Endothelial cell (in vitro differentiated cells): ENCODE measurements around the gene IQCH. TPM values are rescaled to one million over a fixed set of nuclear protein-coding genes. Genes with fewer than 3 reads are reported as not detected.
A peak's percentile ranks its signal among the peaks of the same experiment; 100 is the strongest.

Source experiments
- DNase-seq: peaks from one replicate; pipeline ENCODE4 v3.0.0; 2021; ENCODE audit warnings: low spot score
- H3K27ac Mint-ChIP-seq: one replicate; pipeline ENCODE4 v1.8.0; 2021; ENCODE audit warnings: mixed read lengths, inconsistent platforms; ENCODE audit not compliant: unreplicated experiment
- H3K27me3 Mint-ChIP-seq: one replicate; pipeline ENCODE4 v1.8.0; 2021; ENCODE audit warnings: mild to moderate bottlenecking, moderate library complexity, mixed read lengths, inconsistent platforms; ENCODE audit not compliant: unreplicated experiment
- H3K36me3 Mint-ChIP-seq: one replicate; pipeline ENCODE4 v1.8.0; 2021; ENCODE audit warnings: mild to moderate bottlenecking, low read depth, mixed read lengths, inconsistent platforms; ENCODE audit not compliant: unreplicated experiment
- H3K4me1 Mint-ChIP-seq: one replicate; pipeline ENCODE4 v1.8.0; 2021; ENCODE audit warnings: mild to moderate bottlenecking, mixed read lengths, inconsistent platforms; ENCODE audit not compliant: unreplicated experiment
- H3K4me3 Mint-ChIP-seq: one replicate; pipeline ENCODE4 v1.8.0; 2021; ENCODE audit warnings: mild to moderate bottlenecking, mixed read lengths, inconsistent platforms; ENCODE audit not compliant: unreplicated experiment
- H3K9me3 Mint-ChIP-seq: one replicate; pipeline ENCODE4 v1.8.0; 2021; ENCODE audit warnings: mixed read lengths, inconsistent platforms; ENCODE audit not compliant: unreplicated experiment
- long read RNA-seq: library from polyadenylated mRNA; unstranded; transcript quantifications from one replicate; pipeline ENCODE4 v2.0.0, GENCODE V29; 2020; ENCODE audit not compliant: unreplicated experiment
- total RNA-seq: library from RNA; stranded (reverse); fragmentation: NEBNext Ultra II Directional; extraction: Animal tissue kit (Norgen Biotek cat#: 25700); gene quantifications from one replicate; pipeline ENCODE4 v1.2.1, GENCODE V29; 2021; ENCODE audit not compliant: unreplicated experiment
- TF ChIP-seq, protein P1 (sequence below): fragments of 200-600 bp; sonication (generic); IDR thresholded peaks from one replicate; pipeline ENCODE4 v1.5.0; 2021; ENCODE audit warnings: antibody characterized with exemption; ENCODE audit not compliant: unreplicated experiment

The IQCH gene
- 2.4 TPM for total RNA-seq
- long read RNA-seq, result 0 reads

DNA sequence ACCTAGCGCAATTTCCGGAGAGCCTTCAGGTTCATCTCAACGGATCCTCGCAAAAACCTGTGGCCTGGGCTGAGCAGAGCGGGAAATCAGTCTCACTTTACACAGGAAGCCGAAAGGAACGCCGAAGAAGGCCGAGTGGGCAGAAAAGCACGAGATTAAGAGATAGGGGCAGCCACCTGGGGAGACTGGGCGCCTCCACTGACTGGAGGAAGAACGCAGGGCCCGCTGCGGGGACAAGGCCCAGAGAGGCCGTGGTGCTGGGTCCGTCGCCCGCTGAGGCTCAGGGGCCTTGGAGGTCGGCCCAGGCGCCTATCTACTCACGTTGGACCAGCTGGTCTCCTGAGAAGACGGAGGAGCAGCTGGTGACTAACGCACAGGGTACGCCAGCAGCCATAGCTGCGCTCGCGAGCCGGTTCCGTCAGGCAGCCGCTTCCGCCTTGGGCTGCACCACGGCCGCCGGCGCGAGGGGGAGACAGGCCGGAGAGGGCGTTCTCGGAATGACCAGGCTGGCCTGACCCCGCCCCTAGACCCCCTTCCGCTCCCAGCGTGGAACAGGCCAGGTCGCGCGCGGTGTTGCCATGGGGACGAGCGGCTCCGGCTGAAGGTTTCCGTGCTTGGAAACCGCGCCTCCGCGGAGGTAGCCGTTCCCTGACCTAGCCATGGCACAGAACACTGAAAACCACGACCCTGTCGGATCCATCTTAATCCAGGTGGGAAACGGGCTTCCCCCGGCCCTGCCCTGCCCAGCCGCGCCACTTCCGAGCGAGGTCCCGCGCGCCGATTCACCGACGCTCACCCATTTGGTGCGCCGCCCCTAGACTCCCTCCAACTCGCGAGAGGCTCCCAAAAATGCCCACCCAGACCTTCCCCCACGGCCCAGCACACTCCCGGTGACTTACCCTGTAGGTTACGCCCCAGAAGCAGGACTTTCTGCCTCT is at the start of gene IQCH, which contains the start of gene AAGAB:
TSS of gene IQCH (plus strand) at position 549 of the 938 bp plus-strand sequence. CDS start at position 660, 111 bp downstream.
TSS of gene AAGAB (minus strand) at position 424 of the 938 bp plus-strand sequence. CDS start at position 394, 30 bp downstream.
- H3K4me3 Mint-ChIP-seq, result peak within 1 kb of the TSS; percentile 97
- H3K36me3 Mint-ChIP-seq, result peaks cover 4% of the 10 kb centered on the region
- DNase-seq, result peak; percentile 100
- H3K9me3 Mint-ChIP-seq, result no peaks in the 10 kb centered on the region
- TF ChIP-seq, protein P1, sequence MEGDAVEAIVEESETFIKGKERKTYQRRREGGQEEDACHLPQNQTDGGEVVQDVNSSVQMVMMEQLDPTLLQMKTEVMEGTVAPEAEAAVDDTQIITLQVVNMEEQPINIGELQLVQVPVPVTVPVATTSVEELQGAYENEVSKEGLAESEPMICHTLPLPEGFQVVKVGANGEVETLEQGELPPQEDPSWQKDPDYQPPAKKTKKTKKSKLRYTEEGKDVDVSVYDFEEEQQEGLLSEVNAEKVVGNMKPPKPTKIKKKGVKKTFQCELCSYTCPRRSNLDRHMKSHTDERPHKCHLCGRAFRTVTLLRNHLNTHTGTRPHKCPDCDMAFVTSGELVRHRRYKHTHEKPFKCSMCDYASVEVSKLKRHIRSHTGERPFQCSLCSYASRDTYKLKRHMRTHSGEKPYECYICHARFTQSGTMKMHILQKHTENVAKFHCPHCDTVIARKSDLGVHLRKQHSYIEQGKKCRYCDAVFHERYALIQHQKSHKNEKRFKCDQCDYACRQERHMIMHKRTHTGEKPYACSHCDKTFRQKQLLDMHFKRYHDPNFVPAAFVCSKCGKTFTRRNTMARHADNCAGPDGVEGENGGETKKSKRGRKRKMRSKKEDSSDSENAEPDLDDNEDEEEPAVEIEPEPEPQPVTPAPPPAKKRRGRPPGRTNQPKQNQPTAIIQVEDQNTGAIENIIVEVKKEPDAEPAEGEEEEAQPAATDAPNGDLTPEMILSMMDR, result no peak
- peaks cover 20% of the 10 kb centered on the region for H3K4me1 Mint-ChIP-seq
- H3K27ac Mint-ChIP-seq, result peak within 1 kb of the TSS; percentile 99
- peaks cover 5% of the 10 kb centered on the region for H3K27me3 Mint-ChIP-seq

DNA sequence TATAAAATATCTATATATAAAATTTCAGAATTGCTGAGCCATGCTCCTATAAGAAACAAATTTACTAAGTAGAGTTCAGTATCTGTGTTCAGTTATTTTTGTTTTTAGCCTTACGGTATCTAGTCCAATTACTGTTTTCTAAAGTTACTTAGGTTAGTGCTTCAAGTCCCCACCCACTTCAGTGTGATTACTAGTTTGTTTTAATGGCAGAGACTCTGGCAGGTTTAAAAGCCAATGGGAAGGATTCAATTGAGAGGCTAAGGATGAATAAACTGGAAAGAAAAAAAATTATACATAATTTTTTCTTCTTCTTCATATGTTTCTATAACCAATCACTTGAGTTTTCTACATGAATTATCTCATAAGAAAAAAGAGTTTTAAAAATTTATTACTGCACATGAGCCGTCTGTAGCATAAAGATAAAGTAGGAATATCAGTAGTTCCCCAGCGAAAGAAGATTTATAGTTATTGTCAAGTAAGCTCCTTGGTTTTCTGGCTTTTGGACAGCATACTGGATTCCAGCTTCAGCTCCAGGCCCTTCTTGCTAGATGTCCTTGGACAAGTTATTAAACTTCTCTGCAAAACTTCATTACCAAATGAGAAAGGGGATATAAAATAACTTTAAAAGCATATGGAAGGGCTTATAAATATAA is 46.9 kb upstream of the IQCH start:
- no peaks in the 10 kb centered on the region for H3K4me1 Mint-ChIP-seq
- no peaks in the 10 kb centered on the region for H3K9me3 Mint-ChIP-seq
- H3K4me3 Mint-ChIP-seq, result no peak overlapping the region
- H3K27me3 Mint-ChIP-seq, result no peaks in the 10 kb centered on the region
- peaks cover 6% of the 10 kb centered on the region for H3K36me3 Mint-ChIP-seq
- H3K27ac Mint-ChIP-seq, result no peak overlapping the region
- DNase-seq, result no peak
- TF ChIP-seq, protein P1, result no peak

DNA sequence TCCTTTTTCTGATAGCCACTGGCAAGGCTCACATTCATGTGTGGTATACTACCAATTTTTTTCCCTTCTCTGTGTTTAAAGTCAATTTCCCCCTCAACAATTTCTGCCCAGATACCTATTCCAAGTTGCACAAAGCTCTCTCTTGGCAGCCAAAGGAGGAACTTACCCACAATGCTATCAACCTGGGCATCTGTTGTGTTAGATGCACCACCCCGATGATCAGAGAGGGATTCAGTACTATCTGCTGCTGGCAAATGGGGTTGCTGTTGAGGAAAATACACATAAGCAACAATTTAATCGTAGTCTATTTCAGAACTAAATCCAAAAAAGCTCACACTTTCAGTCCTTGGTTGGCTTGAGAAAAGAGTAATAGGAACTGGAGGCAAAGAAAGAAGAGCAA is 46.2 kb upstream of the IQCH start:
- no peaks in the 10 kb centered on the region for H3K27me3 Mint-ChIP-seq
- H3K9me3 Mint-ChIP-seq, result no peaks in the 10 kb centered on the region
- DNase-seq, result no peak
- no peak overlapping the region for H3K4me3 Mint-ChIP-seq
- no peak overlapping the region for H3K27ac Mint-ChIP-seq
- TF ChIP-seq, protein P1, result no peak
- no peaks in the 10 kb centered on the region for H3K4me1 Mint-ChIP-seq
- peaks cover 6% of the 10 kb centered on the region for H3K36me3 Mint-ChIP-seq

DNA sequence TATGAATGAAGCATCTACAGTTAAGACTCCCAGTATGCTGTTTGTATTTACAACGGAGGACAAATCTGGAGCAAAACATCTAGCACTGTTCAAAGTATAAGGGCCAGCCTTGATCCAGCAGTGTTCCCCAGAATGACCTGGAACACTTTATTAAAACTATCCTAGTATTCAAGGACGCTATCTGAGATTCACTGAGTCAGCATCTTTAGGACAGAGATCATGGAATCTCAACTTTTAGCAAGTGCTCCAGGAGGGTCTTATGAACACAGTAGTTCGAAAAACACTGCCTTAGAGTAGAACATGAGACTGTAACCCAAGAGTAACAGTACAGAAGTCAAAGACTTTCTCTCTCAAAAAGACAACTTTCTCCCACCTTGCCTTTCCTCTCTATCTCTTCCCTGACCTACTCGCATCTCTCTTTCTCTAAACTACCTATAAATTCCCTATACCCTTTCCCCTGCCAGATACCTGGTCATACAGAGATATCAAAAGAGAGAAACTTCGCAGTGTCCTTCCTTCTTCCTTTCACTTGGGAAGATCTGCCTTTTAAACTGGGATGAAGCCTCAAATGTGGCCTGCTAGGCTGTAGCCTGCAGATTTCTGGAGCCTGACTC is 43.9 kb upstream of the IQCH start:
- DNase-seq, result no peak
- H3K4me1 Mint-ChIP-seq, result no peaks in the 10 kb centered on the region
- peaks cover 6% of the 10 kb centered on the region for H3K36me3 Mint-ChIP-seq
- H3K27me3 Mint-ChIP-seq, result no peaks in the 10 kb centered on the region
- H3K9me3 Mint-ChIP-seq, result no peaks in the 10 kb centered on the region
- TF ChIP-seq, protein P1, result no peak
- H3K27ac Mint-ChIP-seq, result no peak overlapping the region
- H3K4me3 Mint-ChIP-seq, result no peak overlapping the region
